ENCODE results near the gene SPATA6L. TPM values are rescaled to one million over a fixed set of nuclear protein-coding genes. Genes with fewer than 3 reads are reported as not detected.
A peak's percentile ranks its signal among the peaks of the same experiment; 100 is the strongest.
"Not testable (repeated sequence)": the region's sequence is repeated elsewhere in the genome, so short reads cannot be mapped to it uniquely, and the experiment has no call there.

The SPATA6L gene
- total RNA-seq, 1 donor from 2014 or later: 6.7 TPM

DNA sequence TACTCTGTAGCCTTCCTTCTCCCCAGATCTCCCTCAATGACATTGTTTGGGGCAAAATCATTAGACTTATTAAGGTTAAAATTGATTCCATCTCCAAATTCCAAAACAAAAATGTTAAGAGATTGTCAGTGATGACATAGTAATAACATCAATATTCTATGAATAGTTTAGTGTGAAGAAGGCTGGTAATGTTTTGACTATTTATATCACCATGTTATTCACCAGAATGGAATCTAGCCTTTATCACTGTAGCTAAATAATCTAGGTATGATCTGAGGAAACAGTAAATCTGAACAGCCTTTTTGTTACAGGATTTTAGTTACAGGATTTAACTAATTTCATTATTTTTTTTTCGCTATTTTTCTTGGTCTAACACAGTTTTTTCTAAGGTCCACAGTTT is 5.1 kb downstream of the SPATA6L start:
- Mint-ChIP-seq H3K36me3 (ENCODE audit: low read depth, unreplicated experiment) (peaks cover 10% of the 10 kb centered on the region), H3K4me3 (ENCODE audit: unreplicated experiment) (no peak overlapping the region), H3K27me3 (ENCODE audit: unreplicated experiment) (peaks cover 15% of the 10 kb centered on the region), H3K9me3 (ENCODE audit: unreplicated experiment) (no peaks in the 10 kb centered on the region), H3K4me1 (ENCODE audit: unreplicated experiment) (peaks cover 35% of the 10 kb centered on the region), H3K27ac (ENCODE audit: unreplicated experiment) (no peak overlapping the region)
- no peak for DNase-seq (ENCODE audit: low spot score)
- TF ChIP-seq, protein P1, sequence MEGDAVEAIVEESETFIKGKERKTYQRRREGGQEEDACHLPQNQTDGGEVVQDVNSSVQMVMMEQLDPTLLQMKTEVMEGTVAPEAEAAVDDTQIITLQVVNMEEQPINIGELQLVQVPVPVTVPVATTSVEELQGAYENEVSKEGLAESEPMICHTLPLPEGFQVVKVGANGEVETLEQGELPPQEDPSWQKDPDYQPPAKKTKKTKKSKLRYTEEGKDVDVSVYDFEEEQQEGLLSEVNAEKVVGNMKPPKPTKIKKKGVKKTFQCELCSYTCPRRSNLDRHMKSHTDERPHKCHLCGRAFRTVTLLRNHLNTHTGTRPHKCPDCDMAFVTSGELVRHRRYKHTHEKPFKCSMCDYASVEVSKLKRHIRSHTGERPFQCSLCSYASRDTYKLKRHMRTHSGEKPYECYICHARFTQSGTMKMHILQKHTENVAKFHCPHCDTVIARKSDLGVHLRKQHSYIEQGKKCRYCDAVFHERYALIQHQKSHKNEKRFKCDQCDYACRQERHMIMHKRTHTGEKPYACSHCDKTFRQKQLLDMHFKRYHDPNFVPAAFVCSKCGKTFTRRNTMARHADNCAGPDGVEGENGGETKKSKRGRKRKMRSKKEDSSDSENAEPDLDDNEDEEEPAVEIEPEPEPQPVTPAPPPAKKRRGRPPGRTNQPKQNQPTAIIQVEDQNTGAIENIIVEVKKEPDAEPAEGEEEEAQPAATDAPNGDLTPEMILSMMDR (IDR thresholded peaks at IDR 0.05; ENCODE audit: unreplicated experiment): no peak

DNA sequence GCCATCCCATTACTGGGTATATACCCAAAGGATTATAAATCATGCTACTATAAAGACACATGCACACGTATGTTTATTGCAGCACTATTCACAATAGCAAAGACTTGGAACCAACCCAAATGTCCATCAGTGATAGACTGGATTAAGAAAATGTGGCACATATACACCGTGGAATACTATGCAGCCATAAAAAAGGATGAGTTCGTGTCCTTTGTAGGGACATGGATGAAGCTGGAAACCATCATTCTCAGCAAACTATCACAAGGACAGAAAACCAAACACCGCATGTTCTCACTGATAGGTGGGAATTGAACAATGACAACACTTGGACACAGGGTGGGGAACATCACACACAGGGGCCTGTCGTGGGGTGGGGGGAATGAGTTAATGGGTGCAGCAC is 5.6 kb downstream of the SPATA6L start:
- H3K9me3 Mint-ChIP-seq (ENCODE audit: unreplicated experiment); H3K4me3 Mint-ChIP-seq (ENCODE audit: unreplicated experiment); H3K27ac Mint-ChIP-seq (ENCODE audit: unreplicated experiment); H3K36me3 Mint-ChIP-seq (ENCODE audit: low read depth, unreplicated experiment); DNase-seq (ENCODE audit: low spot score): not testable (repeated sequence)
- peaks cover 30% of the 10 kb centered on the region for H3K4me1 Mint-ChIP-seq (ENCODE audit: unreplicated experiment)
- H3K27me3 Mint-ChIP-seq (ENCODE audit: unreplicated experiment): peaks cover 13% of the 10 kb centered on the region

DNA sequence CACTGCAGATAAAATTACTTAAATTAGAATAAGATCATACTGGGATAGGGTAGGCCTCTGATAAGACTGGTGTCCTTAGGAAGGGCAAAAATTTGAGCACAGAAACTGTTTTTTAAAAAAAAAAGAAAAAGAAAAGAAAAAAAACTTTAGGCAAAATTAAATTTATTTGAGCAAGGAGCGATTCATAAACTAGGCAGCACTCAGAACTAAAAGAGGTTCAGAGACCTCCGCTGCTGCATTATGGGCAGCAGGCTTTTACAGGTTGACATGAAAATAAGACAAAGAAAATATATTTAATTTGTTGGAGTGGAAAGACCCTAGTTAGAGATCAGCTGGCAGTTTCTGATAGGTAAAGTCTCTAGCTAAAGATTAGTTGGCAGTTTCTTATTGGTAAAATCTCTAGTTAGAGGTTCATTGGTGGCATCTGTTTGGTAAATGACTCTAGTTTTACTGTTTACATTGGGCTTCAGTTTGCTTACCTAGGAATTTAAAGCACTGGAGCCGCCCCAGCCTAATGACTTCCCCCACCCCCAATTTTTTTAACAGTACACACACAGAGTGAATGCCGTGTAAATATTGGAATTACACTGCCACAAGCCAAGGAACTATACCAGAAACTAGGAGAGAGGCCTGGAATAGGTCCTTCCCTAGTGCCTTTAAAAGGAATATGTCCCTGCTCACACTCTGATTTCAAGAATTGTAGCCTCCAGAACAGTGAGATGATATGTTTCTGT is 8.7 kb downstream of the SPATA6L start:
- TF ChIP-seq, protein P1 (IDR thresholded peaks at IDR 0.05; ENCODE audit: unreplicated experiment): no peak
- peaks cover 5% of the 10 kb centered on the region for H3K4me1 Mint-ChIP-seq (ENCODE audit: unreplicated experiment)
- no peak for DNase-seq (ENCODE audit: low spot score)
- no peak overlapping the region for H3K27ac Mint-ChIP-seq (ENCODE audit: unreplicated experiment)
- H3K27me3 Mint-ChIP-seq (ENCODE audit: unreplicated experiment): peaks cover 2% of the 10 kb centered on the region
- no peak overlapping the region for H3K4me3 Mint-ChIP-seq (ENCODE audit: unreplicated experiment)
- no peaks in the 10 kb centered on the region for H3K9me3 Mint-ChIP-seq (ENCODE audit: unreplicated experiment)
- peaks cover 6% of the 10 kb centered on the region for H3K36me3 Mint-ChIP-seq (ENCODE audit: low read depth, unreplicated experiment)

DNA sequence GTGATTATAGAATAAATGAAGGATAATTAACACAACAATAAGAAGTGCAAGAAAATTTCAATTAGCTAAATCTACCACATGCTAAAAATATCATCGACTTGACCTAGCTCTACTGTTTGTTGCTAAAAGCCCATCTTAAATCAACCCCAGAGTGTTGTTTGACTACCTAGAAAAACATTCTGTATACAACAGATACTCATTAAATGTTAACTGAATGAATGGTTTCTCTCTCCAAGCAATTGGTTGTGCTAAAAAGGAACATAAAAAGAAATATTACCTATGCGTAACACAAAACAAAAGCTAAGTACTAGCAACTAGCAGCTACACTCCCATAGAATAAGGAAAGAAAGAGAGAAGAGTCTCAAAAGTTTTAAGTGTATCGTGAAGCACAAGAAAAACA is 9.7 kb downstream of the SPATA6L start:
- H3K9me3 Mint-ChIP-seq (ENCODE audit: unreplicated experiment): no peaks in the 10 kb centered on the region
- no peaks in the 10 kb centered on the region for H3K4me1 Mint-ChIP-seq (ENCODE audit: unreplicated experiment)
- peaks cover 6% of the 10 kb centered on the region for H3K36me3 Mint-ChIP-seq (ENCODE audit: low read depth, unreplicated experiment)
- no peak overlapping the region for H3K27ac Mint-ChIP-seq (ENCODE audit: unreplicated experiment)
- H3K4me3 Mint-ChIP-seq (ENCODE audit: unreplicated experiment): peak overlapping the region; percentile 15
- DNase-seq (ENCODE audit: low spot score): no peak
- H3K27me3 Mint-ChIP-seq (ENCODE audit: unreplicated experiment): peaks cover 2% of the 10 kb centered on the region
- TF ChIP-seq, protein P1 (IDR thresholded peaks at IDR 0.05; ENCODE audit: unreplicated experiment): no peak

DNA sequence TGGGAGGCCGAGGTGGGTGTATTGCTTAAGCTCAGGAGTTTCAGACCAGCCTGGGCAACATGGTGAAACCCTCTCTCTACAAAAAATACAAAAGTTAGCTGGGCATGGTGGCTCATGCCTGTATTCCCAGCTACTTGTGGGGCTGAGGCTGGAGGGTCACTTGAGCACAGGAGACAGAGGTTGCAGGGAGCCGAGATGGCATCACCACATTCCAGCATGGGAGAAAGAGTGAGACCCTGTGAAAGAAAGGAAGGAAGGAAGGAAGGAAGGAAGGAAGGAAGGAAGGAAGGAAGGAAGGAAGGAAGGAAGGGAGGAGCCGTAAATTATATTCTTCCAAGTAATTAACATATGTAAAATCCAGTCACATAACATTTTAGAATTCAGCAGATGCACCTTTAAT is 10.1 kb downstream of the SPATA6L start:
- not testable (repeated sequence) for H3K4me3 Mint-ChIP-seq (ENCODE audit: unreplicated experiment); H3K36me3 Mint-ChIP-seq (ENCODE audit: low read depth, unreplicated experiment); DNase-seq (ENCODE audit: low spot score); H3K27me3 Mint-ChIP-seq (ENCODE audit: unreplicated experiment); H3K27ac Mint-ChIP-seq (ENCODE audit: unreplicated experiment); H3K9me3 Mint-ChIP-seq (ENCODE audit: unreplicated experiment); H3K4me1 Mint-ChIP-seq (ENCODE audit: unreplicated experiment)

DNA sequence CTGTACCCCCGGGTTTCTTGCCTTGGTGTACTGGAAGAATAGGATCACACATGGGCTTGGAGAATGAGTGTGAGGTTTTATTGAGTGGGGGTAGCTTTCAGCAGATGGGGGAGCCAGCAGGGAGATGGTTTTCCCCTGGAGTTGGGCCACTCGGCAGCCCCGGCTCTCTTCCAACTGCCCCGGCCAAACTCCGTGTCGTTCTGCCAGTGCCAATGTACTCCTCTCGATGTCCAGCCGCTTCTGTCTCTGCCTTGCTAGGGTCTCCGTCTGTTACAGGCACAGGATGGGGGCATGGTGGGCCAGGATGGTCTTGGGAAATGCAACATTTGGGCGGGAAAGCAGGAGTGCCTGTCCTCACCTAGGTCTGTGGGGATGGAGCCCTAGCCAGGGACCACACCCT is 11.7 kb downstream of the SPATA6L start:
- no peak overlapping the region for H3K27ac Mint-ChIP-seq (ENCODE audit: unreplicated experiment)
- no peaks in the 10 kb centered on the region for H3K4me1 Mint-ChIP-seq (ENCODE audit: unreplicated experiment)
- H3K36me3 Mint-ChIP-seq (ENCODE audit: low read depth, unreplicated experiment): peaks cover 3% of the 10 kb centered on the region
- H3K9me3 Mint-ChIP-seq (ENCODE audit: unreplicated experiment): no peaks in the 10 kb centered on the region
- TF ChIP-seq, protein P1 (IDR thresholded peaks at IDR 0.05; ENCODE audit: unreplicated experiment): no peak
- DNase-seq (ENCODE audit: low spot score): no peak
- H3K27me3 Mint-ChIP-seq (ENCODE audit: unreplicated experiment): no peaks in the 10 kb centered on the region
- no peak overlapping the region for H3K4me3 Mint-ChIP-seq (ENCODE audit: unreplicated experiment)

Measured in endothelial cell (in vitro differentiated cells).